HG02759 (cell line): ENCODE measurements around the gene CYTH3.
"Not testable (repeated sequence)": the region's sequence is repeated elsewhere in the genome, so short reads cannot be mapped to it uniquely, and the experiment has no call there.

ENCODE experiments used
- ATAC-seq: cut with Tn5 transposase; IDR thresholded peaks from one replicate; pipeline ENCODE4 v1.9.1; 2021; ENCODE audit warnings: mild to moderate bottlenecking, moderate library complexity; ENCODE audit not compliant: unreplicated experiment

The CYTH3 gene

DNA sequence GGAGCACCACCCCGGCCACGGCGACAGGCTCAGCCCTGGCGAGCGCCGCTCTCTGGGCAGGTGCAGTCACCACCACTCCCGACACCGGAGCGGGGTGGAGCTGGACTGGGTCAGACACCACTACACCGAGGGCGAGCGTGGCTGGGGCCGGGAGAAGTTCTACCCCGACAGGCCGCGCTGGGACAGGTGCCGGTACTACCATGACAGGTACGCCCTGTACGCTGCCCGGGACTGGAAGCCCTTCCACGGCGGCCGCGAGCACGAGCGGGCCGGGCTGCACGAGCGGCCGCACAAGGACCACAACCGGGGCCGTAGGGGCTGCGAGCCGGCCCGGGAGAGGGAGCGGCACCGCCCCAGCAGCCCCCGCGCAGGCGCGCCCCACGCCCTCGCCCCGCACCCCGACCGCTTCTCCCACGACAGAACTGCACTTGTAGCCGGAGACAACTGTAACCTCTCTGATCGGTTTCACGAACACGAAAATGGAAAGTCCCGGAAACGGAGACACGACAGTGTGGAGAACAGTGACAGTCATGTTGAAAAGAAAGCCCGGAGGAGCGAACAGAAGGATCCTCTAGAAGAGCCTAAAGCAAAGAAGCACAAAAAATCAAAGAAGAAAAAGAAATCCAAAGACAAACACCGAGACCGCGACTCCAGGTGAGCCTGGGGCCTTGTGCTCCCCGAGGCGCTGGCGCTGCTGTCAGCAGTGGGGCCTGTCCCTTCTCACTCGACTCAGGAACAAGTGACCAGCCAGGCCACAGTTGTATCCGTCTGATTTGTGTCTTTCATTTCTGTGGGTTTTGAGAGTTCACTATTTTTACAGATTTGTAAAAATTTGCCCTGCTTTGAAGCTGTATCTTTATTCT, 117.7 kb downstream of the CYTH3 start:
- ATAC-seq, result no peak

DNA sequence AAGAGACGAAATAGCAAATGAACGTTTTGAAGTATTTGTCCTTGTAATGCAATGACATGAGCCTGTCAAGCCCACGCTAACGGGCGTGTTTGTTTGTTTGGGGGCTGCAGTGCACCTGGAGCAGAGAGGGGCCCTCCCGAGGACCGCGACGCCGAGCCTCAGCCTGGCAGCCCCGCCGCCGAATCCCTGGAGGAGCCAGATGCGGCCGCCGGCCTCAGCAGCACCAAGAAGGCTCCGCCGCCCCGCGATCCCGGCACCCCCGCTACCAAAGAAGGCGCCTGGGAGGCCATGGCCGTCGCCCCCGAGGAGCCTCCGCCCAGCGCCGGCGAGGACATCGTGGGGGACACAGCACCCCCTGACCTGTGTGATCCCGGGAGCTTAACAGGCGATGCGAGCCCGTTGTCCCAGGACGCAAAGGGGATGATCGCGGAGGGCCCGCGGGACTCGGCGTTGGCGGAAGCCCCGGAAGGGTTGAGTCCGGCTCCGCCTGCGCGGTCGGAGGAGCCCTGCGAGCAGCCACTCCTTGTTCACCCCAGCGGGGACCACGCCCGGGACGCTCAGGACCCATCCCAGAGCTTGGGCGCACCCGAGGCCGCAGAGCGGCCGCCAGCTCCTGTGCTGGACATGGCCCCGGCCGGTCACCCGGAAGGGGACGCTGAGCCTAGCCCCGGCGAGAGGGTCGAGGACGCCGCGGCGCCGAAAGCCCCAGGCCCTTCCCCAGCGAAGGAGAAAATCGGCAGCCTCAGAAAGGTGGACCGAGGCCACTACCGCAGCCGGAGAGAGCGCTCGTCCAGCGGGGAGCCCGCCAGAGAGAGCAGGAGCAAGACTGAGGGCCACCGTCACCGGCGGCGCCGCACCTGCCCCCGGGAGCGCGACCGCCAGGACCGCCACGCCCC, 118.5 kb downstream of the CYTH3 start:
- no peak for ATAC-seq

DNA sequence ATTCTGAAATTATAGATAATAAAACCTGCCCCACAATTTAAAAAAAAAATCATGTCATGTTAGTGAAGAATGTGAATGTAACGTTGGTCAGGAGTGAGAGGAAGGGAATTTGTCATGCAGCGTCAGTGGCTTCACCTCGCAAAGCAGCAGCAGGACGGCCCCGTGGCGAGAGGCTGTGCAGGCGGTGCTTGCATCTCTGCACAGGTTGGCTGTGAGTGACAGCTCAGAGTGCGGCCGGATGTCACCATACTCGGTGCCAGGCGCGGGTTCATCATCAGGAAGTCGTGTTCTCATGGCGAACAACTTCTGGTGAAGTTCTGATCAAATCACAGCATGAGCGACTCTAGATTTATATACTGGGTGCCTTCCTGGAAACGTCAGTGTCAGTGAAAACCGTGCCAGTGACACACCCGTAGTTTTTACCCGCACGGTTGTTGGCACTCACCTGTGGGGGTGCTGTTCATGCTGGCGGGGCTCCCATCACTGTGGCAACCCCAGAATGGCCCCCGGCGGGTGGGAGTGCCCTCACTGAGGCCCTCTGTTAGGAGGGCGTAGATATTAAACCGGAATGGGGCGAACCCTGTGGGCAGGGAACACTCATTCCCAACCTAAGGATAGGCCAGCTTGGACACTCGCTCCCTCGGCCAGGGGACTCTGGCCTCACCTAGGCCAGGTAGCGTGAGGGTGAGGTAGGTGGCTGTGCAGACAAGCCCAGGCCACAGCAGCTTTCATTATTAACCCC, 120.3 kb downstream of the CYTH3 start:
- no peak for ATAC-seq

GRCh38 chr7:6151527-6151926, 120.9 kb downstream of the CYTH3 start:
- ATAC-seq, result not testable (repeated sequence)

GRCh38 chr7:6149996-6150395, 122.4 kb downstream of the CYTH3 start:
- no peak for ATAC-seq

DNA sequence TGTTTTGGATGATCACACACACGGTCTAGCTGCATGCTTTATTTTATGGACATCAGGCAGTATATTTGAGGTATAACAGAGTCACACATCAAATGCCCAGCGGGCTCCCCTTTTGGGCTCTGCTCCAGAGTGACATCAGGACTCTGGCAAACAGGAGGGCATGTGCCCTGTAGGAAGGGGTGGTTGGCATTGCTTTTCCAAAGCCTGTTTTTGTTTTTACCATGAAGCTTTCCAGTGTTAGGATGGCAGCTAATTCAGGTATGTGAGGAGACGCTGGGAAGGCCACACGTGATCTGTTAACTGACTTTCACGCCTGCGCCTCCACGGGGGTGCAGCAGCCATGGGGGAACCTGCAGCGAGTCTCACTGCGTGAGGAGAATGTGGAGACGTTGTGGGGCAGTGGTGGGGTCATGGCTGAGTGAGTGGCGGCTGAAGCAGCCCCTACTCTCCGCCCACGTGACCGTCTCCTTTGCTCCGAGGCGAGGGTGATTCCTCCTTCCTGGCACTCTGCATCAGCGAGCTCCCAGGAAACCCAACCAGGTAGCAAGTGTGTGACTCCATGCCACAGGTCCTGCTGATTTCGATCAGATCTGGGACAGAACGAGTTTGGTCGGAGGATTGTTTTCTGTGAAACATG, 123.6 kb downstream of the CYTH3 start:
- no peak for ATAC-seq

DNA sequence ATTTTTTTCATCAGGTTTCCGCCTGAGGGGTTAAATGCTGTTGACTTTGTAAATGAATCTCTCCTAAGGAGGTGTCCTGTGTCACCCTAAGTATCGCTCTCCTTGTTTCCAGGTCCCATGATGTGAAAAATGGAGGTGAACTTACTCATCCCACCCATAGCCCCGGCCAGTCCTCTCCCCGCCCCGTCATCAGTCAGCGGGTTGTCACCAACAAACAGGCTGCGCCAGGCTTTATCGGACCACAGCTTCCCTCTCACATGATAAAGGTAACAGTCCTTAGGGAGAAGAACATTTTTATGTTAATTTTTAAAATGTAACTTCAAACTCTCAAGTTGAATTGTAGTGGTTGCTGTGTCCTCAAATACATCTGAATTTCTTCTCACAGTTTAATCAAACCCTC, 124.8 kb downstream of the CYTH3 start:
- no peak for ATAC-seq

GRCh38 chr7:6146666-6147065, 125.8 kb downstream of the CYTH3 start:
- no peak for ATAC-seq

GRCh38 chr7:6143997-6144396, 128.4 kb downstream of the CYTH3 start:
- ATAC-seq, result no peak

- ATAC-seq, result no peak
Observed at GRCh38 chr7:6142871-6143380, 129.5 kb downstream of the CYTH3 start.

DNA sequence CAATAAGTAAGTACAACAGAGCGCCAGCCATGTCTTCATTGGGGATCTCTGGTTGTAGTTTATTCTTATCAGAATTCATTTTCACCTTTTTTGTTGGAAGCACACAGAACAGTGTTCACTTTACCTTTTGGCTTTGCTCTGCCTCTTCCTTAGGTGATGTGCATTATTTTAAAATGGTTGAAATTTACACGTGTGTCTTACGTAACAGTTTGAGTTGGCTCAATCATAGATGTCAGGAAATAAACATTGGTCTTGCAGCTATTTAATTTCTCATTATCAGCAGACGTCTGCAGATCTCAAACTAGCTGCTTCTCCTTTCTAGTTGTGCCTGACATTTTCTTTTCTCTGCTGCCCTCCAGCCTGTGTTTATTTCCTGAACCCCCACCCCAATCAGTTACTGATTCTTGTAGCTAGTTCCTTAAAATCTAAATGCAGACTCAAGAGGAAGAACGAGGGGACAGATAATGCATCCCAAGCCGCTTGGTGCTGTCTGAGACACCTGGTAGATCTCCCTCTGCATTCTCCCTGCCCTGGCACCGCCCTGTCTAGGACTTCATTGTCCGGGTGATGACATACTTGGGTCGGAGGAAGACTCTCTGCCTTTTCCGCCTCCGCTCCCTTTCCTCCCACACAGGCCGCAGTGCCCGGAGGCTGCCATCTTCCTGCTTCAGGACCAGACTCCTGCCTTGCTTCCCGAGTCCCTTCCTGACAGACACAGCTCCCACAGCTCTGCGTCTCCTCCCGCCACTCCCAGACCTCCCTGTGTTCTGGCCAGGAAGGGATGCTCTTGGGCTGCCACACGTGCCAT, 133.0 kb downstream of the CYTH3 start:
- no peak for ATAC-seq

DNA sequence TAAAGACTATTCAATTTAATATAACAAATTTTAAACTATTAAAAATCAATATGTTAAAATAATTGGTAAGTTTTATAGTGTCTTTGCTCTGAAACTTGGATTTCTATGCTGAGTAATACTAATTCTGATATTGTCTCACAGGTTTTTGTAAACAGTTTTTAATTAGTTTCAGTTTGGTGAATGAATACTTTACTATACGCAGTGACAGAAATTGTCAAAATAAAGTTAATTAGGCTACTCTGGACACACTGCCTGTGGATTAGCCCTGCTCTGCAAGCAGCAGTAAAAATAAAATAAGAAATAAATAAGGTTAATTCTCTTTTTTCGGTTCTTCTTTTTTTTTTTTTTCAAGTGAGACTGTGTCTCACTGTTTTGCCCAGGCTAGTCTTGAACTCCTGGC, 135.9 kb downstream of the CYTH3 start:
- ATAC-seq, result no peak

DNA sequence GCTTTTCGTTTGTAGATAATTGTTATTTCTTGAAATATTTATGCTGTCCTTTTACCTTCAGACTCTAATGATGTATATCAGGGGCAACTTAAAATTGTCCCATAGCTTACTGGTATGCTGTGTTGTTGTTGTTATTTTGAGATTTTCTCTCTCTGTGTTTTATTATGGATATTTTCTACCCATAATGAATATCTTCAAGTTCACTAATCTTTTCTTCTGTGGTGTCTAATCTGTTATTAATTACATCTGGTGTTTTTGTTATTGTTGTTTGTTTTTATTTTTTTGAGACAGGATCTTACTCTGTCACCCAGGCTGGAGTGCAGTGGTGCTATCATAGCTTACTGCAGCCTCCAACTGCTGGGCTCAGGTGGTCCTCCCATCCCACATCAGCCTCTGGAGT, 139.2 kb downstream of the CYTH3 start:
- ATAC-seq, result no peak

DNA sequence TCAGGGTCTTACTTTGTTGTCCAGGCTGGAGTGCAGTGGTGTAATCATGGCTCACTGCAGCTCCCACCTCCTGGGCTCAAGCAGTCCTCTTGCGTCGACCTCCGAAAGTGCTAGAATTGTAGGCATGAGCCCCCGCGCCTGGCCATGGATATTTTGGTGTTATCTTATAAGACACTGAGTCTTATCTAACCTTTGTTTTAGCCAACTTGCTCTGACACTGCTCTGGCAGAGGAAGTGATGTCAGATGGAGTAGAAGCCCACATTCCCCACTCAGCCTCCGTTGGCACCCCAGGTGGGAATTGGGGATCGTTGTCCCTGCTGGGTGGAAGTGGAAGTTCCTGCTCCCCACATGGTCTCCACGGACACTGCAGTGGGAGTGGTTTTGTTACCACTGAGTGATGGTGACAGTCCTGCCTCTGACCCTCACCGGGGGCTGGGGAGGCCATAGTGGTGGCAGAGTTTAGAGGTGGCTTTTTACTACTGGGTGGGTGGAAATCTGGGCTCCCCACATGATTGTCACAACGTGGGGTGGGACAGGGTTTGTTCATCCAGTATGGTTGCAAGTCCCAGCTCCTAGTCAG, 142.3 kb downstream of the CYTH3 start:
- no peak for ATAC-seq

- ATAC-seq, result no peak
Observed at GRCh38 chr7:6128205-6128604, 144.2 kb downstream of the CYTH3 start.

GRCh38 chr7:6127110-6127490, 145.3 kb downstream of the CYTH3 start:
- ATAC-seq, result no peak

GRCh38 chr7:6123843-6124242, 148.6 kb downstream of the CYTH3 start:
- ATAC-seq, result no peak

DNA sequence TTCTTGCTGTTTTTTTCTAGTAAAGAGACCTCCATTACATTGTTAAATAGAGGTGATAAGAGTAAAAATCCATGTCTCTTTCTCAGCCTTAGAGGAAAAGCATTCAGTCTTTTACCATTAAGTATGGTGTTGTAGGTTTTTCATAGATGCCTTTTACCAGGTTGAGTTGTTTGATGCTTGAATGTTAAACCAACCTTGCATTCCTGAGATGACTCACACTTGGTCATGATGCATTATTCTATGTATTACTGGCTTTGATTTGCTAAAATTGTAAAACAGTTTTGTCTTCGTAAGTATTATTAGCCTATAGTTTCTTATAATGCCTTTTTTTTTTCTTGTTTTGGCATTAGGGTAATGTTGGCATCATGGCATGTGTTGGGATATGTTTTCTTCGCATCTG, 151.3 kb downstream of the CYTH3 start:
- ATAC-seq, result no peak

DNA sequence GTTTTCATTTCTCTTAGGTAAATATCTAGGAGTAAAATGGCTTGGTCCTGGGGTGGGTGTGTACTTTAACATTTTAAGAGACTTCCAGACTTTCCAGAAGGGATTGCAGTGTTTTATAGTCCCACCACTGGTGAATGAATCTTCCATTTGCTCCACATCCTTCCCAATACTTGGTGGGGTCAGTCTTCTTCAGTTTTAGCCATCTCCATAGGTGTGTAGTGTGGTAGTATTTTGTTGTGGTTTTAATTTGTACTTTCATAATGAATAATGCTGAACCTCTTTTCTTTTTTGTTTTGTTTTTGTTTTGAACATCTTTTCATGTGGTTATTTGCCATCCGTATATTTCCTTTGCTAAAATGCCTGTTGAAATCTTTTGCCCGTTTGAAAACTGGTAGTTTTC, 154.9 kb downstream of the CYTH3 start:
- ATAC-seq, result no peak
